Duodenal mucosa (tissue), 2 donors: Measurements from ENCODE around the gene NYAP2.

Experiments
- H3K27ac ChIP-seq: one replicate; pipeline ENCODE4 v1.7.0; 2013; ENCODE audit warnings: low read depth, low read length
- H3K27me3 ChIP-seq, 2 donors: one replicate each; pipeline ENCODE4 v1.7.0; 2013; ENCODE audit warnings: low read length in 2 of 2, control low read depth in 1 of 2; ENCODE audit not compliant: insufficient read depth in 2 of 2, control insufficient read depth in 1 of 2
- H3K36me3 ChIP-seq, 2 donors: one replicate each; pipeline ENCODE4 v1.7.0; 2013; ENCODE audit warnings: low read length in 2 of 2, control low read depth in 1 of 2; ENCODE audit not compliant: insufficient read depth in 2 of 2, control insufficient read depth in 1 of 2
- H3K4me1 ChIP-seq, 2 donors: one replicate each; pipeline ENCODE4 v1.7.0; 2013; ENCODE audit warnings: low read length in 2 of 2, control low read depth in 1 of 2; ENCODE audit not compliant: insufficient read depth in 2 of 2, control insufficient read depth in 1 of 2
- H3K4me3 ChIP-seq, 2 donors: one replicate each; pipeline ENCODE4 v1.7.0; 2013; ENCODE audit warnings: low read length in 2 of 2, low read depth in 1 of 2
- H3K9ac ChIP-seq, 2 donors: one replicate each; pipeline ENCODE4 v1.7.0; 2013; ENCODE audit warnings: low read length in 2 of 2, low read depth in 1 of 2
- H3K9me3 ChIP-seq, 2 donors: one replicate each; pipeline ENCODE4 v1.7.0; 2013; ENCODE audit warnings: low read length in 2 of 2, control low read depth in 1 of 2; ENCODE audit not compliant: control insufficient read depth in 1 of 2

The NYAP2 gene

GRCh38 chr2:225496568-225496967 lies 97.1 kb downstream of the NYAP2 start:
- Histone ChIP-seq H3K27ac (no peak overlapping the region), H3K4me1 (no peaks in the 10 kb centered on the region), H3K9ac (no peak overlapping the region), H3K36me3 (no peaks in the 10 kb centered on the region), H3K27me3 (no peaks in the 10 kb centered on the region), H3K9me3 (no peaks in the 10 kb centered on the region), H3K4me3 (no peak overlapping the region)

GRCh38 chr2:225497166-225497565 lies 97.7 kb downstream of the NYAP2 start:
- Histone ChIP-seq H3K9me3 (no peaks in the 10 kb centered on the region), H3K4me1 (no peaks in the 10 kb centered on the region), H3K27ac (no peak overlapping the region), H3K9ac (no peak overlapping the region), H3K4me3 (no peak overlapping the region), H3K36me3 (no peaks in the 10 kb centered on the region), H3K27me3 (no peaks in the 10 kb centered on the region)

- Histone ChIP-seq H3K9me3 (no peaks in the 10 kb centered on the region), H3K36me3 (no peaks in the 10 kb centered on the region), H3K4me3 (no peak overlapping the region), H3K27me3 (no peaks in the 10 kb centered on the region), H3K27ac (no peak overlapping the region), H3K4me1 (no peaks in the 10 kb centered on the region), H3K9ac (no peak overlapping the region)
Observed at GRCh38 chr2:225501022-225501421, 101.5 kb downstream of the NYAP2 start.

GRCh38 chr2:225502971-225503370 lies 103.5 kb downstream of the NYAP2 start:
- no peak overlapping the region for H3K9ac ChIP-seq
- H3K4me3 ChIP-seq, result no peak overlapping the region
- H3K4me1 ChIP-seq, result no peaks in the 10 kb centered on the region
- H3K27ac ChIP-seq, result no peak overlapping the region
- H3K36me3 ChIP-seq, result no peaks in the 10 kb centered on the region
- H3K27me3 ChIP-seq, result no peaks in the 10 kb centered on the region
- no peaks in the 10 kb centered on the region for H3K9me3 ChIP-seq

GRCh38 chr2:225510796-225511195 lies 111.3 kb downstream of the NYAP2 start:
- H3K27me3 ChIP-seq, result no peaks in the 10 kb centered on the region
- H3K9me3 ChIP-seq, result no peaks in the 10 kb centered on the region
- H3K36me3 ChIP-seq, result no peaks in the 10 kb centered on the region
- H3K9ac ChIP-seq, result no peak overlapping the region
- H3K4me3 ChIP-seq, result no peak overlapping the region
- H3K27ac ChIP-seq, result no peak overlapping the region
- no peaks in the 10 kb centered on the region for H3K4me1 ChIP-seq

- no peak overlapping the region for H3K27ac ChIP-seq
- H3K4me3 ChIP-seq, result no peak overlapping the region
- H3K9me3 ChIP-seq, result no peaks in the 10 kb centered on the region
- no peaks in the 10 kb centered on the region for H3K27me3 ChIP-seq
- H3K36me3 ChIP-seq, result no peaks in the 10 kb centered on the region
- no peaks in the 10 kb centered on the region for H3K4me1 ChIP-seq
- H3K9ac ChIP-seq, result no peak overlapping the region
Observed at GRCh38 chr2:225512469-225512868, 113.0 kb downstream of the NYAP2 start.

- H3K27ac ChIP-seq, result no peak overlapping the region
- H3K4me1 ChIP-seq, result no peaks in the 10 kb centered on the region
Observed at GRCh38 chr2:225512876-225513540, 113.5 kb downstream of the NYAP2 start.

GRCh38 chr2:225515033-225515432 lies 115.5 kb downstream of the NYAP2 start:
- H3K9me3 ChIP-seq, result no peaks in the 10 kb centered on the region

More at GRCh38 chr2:225512876-225513540, 113.5 kb downstream of the NYAP2 start:
- H3K9me3 ChIP-seq, result no peaks in the 10 kb centered on the region
- H3K4me3 ChIP-seq, result no peak overlapping the region
- H3K36me3 ChIP-seq, result no peaks in the 10 kb centered on the region
- H3K9ac ChIP-seq, result no peak overlapping the region
- no peaks in the 10 kb centered on the region for H3K27me3 ChIP-seq

GRCh38 chr2:225526760-225527390 lies 127.4 kb downstream of the NYAP2 start:
- peaks cover 0 to 9% of the 10 kb centered on the region in 2 donors for H3K4me1 ChIP-seq
- no peaks in the 10 kb centered on the region for H3K27me3 ChIP-seq
- no peak overlapping the region for H3K27ac ChIP-seq
- H3K4me3 ChIP-seq, result no peak overlapping the region
- H3K9ac ChIP-seq, result no peak overlapping the region
- no peaks in the 10 kb centered on the region for H3K36me3 ChIP-seq
- H3K9me3 ChIP-seq, result no peaks in the 10 kb centered on the region

More at GRCh38 chr2:225515033-225515432, 115.5 kb downstream of the NYAP2 start:
- Histone ChIP-seq H3K4me1 (no peaks in the 10 kb centered on the region), H3K27me3 (no peaks in the 10 kb centered on the region), H3K36me3 (no peaks in the 10 kb centered on the region), H3K27ac (no peak overlapping the region), H3K9ac (no peak overlapping the region), H3K4me3 (no peak overlapping the region)

GRCh38 chr2:225531559-225531958 lies 132.0 kb downstream of the NYAP2 start:
- Histone ChIP-seq H3K9ac (no peak overlapping the region), H3K27ac (no peak overlapping the region), H3K4me1 (peaks cover 0 to 9% of the 10 kb centered on the region in 2 donors), H3K27me3 (no peaks in the 10 kb centered on the region), H3K4me3 (no peak overlapping the region), H3K9me3 (no peaks in the 10 kb centered on the region), H3K36me3 (no peaks in the 10 kb centered on the region)
